ENCODE data around the gene ZNF646. TPM values are rescaled to one million over a fixed set of nuclear protein-coding genes. Genes with fewer than 3 reads are reported as not detected.

Gene ZNF646
- total RNA-seq, 1 donor from 2014 or later = 11.6 TPM

DNA sequence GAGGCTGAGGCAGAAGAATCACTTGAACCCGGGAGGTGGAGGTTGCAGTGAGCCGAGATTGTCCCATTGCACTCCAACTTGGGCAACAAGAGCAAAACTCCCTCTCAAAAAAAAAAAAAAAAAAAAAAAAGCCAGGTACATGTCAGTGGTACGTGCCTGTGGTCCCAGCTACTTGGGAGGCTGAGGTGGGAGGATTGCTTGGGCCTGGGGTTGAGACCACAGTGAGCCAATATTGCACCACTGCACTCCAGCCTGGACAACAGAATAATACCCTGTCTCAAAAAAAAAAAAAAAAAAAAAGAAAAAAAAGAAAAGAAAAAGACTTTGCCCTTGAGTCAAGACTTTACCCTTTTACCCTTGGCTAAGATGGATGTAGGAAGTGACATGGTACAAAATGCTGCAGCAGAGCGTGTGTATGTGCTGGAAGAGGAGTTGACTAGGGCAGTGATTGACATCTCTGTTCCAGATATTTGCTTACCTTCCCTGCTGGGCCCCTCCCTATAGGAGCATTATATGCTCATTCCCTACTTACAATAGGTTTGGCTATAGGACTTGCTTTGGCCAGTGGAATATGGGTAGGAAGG is 30.2 kb upstream of the ZNF646 start:
- H3K36me3 ChIP-seq = peaks cover 35 to 43% of the 10 kb centered on the region in 2 donors
- H3K4me1 ChIP-seq = no peaks in the 10 kb centered on the region
- no peak for DNase-seq (ENCODE audit: low spot score in 2 of 2)
- H3K27ac ChIP-seq = no peak overlapping the region
- H3K9me3 ChIP-seq = no peaks in the 10 kb centered on the region
- intact Hi-C loops (cut with DNase I) = no loop called here
- no peak overlapping the region for H3K4me3 ChIP-seq
- H3K27me3 ChIP-seq = no peaks in the 10 kb centered on the region
- TF ChIP-seq, protein P1, sequence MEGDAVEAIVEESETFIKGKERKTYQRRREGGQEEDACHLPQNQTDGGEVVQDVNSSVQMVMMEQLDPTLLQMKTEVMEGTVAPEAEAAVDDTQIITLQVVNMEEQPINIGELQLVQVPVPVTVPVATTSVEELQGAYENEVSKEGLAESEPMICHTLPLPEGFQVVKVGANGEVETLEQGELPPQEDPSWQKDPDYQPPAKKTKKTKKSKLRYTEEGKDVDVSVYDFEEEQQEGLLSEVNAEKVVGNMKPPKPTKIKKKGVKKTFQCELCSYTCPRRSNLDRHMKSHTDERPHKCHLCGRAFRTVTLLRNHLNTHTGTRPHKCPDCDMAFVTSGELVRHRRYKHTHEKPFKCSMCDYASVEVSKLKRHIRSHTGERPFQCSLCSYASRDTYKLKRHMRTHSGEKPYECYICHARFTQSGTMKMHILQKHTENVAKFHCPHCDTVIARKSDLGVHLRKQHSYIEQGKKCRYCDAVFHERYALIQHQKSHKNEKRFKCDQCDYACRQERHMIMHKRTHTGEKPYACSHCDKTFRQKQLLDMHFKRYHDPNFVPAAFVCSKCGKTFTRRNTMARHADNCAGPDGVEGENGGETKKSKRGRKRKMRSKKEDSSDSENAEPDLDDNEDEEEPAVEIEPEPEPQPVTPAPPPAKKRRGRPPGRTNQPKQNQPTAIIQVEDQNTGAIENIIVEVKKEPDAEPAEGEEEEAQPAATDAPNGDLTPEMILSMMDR (IDR thresholded peaks at IDR 0.05) = no peak

DNA sequence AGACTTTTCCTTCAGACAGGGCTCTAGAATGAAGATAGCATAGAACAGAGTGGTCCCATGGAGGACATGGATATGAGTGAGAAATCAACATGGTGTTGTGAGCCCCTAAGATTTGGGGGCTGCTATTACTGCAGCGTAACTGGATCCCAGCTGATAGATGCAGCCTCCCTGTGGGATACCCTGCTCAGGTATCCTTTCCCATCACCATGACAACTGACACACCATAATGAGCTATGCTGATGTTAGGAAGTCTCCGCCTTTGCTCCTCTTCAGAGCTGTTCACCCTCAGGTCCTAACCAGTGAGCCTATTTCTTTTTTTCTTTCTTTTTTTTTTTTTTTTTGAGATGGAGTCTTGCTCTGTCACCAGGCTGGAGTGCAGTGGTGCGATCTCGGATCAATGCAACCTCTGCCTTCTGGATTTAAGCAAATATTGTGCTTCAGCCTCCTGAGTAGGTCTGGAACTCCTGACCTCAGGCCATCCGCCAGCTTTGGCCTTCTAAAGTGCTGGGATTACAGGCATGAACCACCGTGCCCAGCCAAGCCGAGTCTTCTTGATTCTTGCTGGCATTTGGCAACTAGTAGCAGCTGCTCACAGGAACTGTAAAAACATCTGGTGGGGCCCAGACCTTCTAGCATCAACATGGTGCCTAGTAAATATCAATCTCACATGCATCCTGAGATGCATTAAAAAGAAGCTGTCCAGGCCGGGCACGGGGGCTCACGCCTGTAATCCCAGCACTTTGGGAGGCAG is 23.8 kb upstream of the ZNF646 start:
- no peaks in the 10 kb centered on the region for H3K4me1 ChIP-seq
- no peak for DNase-seq (ENCODE audit: low spot score in 2 of 2)
- H3K27ac ChIP-seq = no peak overlapping the region
- no peaks in the 10 kb centered on the region for H3K36me3 ChIP-seq
- intact Hi-C loops (cut with DNase I) = no loop called here
- TF ChIP-seq, protein P1 (IDR thresholded peaks at IDR 0.05) = no peak
- no peaks in the 10 kb centered on the region for H3K27me3 ChIP-seq
- no peaks in the 10 kb centered on the region for H3K9me3 ChIP-seq
- no peak overlapping the region for H3K4me3 ChIP-seq

DNA sequence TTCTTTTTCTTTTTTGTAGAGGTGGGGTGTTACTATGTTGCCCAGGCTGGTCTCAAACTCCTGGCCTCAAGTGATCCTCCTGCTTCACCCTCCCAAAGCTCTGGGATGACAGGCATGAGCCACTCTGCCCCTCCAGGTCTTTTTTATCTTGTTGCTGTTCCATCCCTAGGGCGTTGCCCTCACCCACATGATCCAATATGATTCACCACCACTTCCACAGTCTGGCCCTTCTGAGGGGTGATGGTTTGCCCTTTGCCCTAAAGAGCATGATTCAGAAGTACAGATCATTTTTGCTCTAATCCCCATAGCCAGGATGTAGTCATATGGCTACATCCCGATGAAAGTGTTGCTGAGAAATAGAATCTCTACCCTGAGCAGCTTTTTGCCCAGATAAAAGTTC is 22.1 kb upstream of the ZNF646 start:
- TF ChIP-seq, protein P1 (IDR thresholded peaks at IDR 0.05) = no peak
- intact Hi-C loops (cut with DNase I) = no loop called here
- H3K36me3 ChIP-seq = no peaks in the 10 kb centered on the region
- no peak overlapping the region for H3K27ac ChIP-seq
- no peaks in the 10 kb centered on the region for H3K9me3 ChIP-seq
- no peaks in the 10 kb centered on the region for H3K27me3 ChIP-seq
- no peaks in the 10 kb centered on the region for H3K4me1 ChIP-seq
- H3K4me3 ChIP-seq = no peak overlapping the region
- DNase-seq (ENCODE audit: low spot score in 2 of 2) = peak in 1 of 2 donors; percentile 74

DNA sequence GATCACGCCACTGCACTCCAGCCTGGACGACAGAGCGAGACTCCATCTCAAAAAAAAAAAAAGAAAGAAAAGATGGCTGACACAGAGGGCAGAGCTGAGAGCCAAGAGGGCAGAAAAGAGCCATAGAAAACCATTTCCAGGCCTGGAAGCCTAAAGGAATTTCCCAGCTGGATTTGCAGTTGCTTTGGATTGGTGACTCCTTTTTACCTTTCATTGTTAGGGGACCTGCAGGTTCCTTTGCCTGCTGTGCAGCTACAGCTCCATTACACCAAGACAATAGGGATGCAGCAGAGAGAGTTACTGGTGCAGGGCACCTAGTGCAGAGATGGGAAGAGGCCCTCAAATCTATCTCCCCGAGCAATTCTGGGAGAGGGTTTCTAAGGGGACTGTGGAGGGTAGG is 18.6 kb upstream of the ZNF646 start:
- Histone ChIP-seq H3K27me3 (no peaks in the 10 kb centered on the region), H3K9me3 (no peaks in the 10 kb centered on the region), H3K4me1 (no peaks in the 10 kb centered on the region), H3K4me3 (no peak overlapping the region), H3K27ac (no peak overlapping the region), H3K36me3 (peaks cover 0 to 9% of the 10 kb centered on the region in 2 donors)
- intact Hi-C loops (cut with DNase I) = no loop called here
- DNase-seq (ENCODE audit: low spot score in 2 of 2) = no peak
- TF ChIP-seq, protein P1 (IDR thresholded peaks at IDR 0.05) = no peak

DNA sequence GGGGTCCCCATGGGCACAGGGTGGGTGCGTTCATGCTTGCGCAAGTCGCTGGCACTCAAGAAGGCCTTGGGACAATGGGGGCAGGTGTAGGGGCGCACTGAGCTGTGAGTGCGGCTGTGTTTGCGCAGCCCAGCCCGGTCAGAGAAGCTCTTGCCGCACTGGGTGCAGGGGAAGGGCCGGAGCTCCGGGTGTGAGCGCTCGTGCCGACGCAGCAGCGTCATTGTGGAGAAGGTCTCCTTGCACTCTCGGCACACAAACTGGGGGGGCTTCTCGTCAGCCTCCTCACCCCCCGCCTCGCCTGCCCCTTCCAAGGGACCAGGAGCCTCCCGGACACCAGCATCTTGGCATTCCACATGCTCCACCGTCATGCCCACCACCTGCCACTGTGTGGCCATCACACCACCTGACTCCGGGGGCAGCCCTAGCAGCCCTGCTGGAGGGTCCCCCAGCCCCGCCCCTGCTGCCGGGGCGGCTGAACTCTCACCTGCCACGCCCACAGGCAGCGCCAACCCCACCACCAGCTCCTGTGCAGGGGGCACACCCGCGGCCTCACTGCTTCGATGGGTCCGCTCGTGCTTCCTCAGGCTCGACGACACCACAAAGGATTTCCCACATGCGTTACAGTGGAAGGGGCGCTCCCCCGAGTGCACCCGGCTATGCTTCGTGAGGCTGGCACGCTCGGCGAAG is 13.0 kb upstream of the ZNF646 start:
- Histone ChIP-seq H3K4me1 (no peaks in the 10 kb centered on the region), H3K9me3 (no peaks in the 10 kb centered on the region), H3K27me3 (no peaks in the 10 kb centered on the region), H3K36me3 (peaks cover 16 to 37% of the 10 kb centered on the region in 2 donors), H3K27ac (no peak overlapping the region), H3K4me3 (no peak overlapping the region)
- DNase-seq (ENCODE audit: low spot score in 2 of 2) = no peak
- TF ChIP-seq, protein P1 (IDR thresholded peaks at IDR 0.05) = no peak
- intact Hi-C loops (cut with DNase I) = no loop called here

Data from ascending aorta (tissue), 2 donors.